ENCODE measurements around the gene ARHGEF12. TPM values are rescaled to one million over a fixed set of nuclear protein-coding genes. Genes with fewer than 3 reads are reported as not detected.

Gene ARHGEF12
- total and polyA plus RNA-seq, 10 of the 15 experiments (the other 5 are each of a cell fraction or from before 2014, with no cell fraction given) = 2.7 to 40.8 (median 20.9) TPM

DNA sequence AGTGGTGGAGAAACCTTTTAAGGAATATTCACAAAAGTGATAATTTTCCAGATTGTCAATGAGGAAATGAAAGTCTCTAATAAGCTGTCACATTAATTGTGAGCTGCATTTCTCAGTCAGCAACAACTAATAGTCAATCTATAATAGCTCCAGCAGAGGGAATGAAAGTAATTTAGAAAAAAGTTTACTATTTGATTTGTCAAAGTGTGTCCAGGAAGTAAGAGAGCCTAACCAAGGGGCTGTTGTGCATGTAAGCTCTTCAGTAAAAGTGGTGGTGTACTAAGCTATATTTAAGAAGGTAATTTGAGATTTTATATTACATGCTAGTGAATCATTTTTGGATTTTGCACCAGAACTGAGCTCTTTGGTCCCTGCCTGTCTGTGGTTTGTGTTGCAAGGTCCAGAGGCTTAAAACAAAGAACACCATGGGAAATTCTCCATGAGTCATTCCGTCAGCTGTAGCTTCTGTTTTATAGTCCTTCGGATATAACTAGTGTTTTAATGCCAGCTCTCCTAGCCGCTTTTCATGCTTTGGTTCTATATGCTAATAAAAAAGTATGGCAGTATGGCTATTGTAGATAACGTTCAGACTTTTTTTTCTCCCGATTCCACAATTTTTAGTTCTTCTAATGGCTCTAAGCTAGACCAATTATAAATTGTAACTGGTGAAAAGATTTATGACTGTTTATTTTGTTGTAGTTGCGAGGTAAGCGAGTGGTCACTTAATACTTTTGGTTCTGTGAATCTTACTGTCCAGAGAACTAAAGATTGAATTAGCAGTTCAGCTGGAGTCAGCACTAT is 64.6 kb downstream of the ARHGEF12 start (continued):
- TF ChIP-seq ETV6 (conservative IDR thresholded peaks at IDR 0.05 in 1 of 2, IDR thresholded peaks at IDR 0.05 in 1 of 2; ENCODE audit: borderline replicate concordance in 1 of 2, low read depth in 1 of 2) (peak in 1 of 2 experiments; percentile 43; a peak in 1 of 4 replicates), MXI1 (IDR thresholded peaks at IDR 0.05; ENCODE audit: low read depth, low read length) (no peak), MYB (IDR thresholded peaks at IDR 0.05; ENCODE audit: borderline replicate concordance, low read depth, low read length) (no peak), TAF1 (IDR thresholded peaks at IDR 0.05; ENCODE audit: borderline replicate concordance, low read depth, low read length) (no peak), PML (IDR thresholded peaks at IDR 0.05; ENCODE audit: low read length) (no peak), RUNX3 (IDR thresholded peaks at IDR 0.05; ENCODE audit: low read length) (peak; percentile 87), SIN3A (IDR thresholded peaks at IDR 0.05; ENCODE audit: low read depth, low read length) (no peak), ZNF217 (IDR thresholded peaks at IDR 0.05) (peak; percentile 48; the same call in 1 of the 2 replicates)
- TF ChIP-seq, protein P1, sequence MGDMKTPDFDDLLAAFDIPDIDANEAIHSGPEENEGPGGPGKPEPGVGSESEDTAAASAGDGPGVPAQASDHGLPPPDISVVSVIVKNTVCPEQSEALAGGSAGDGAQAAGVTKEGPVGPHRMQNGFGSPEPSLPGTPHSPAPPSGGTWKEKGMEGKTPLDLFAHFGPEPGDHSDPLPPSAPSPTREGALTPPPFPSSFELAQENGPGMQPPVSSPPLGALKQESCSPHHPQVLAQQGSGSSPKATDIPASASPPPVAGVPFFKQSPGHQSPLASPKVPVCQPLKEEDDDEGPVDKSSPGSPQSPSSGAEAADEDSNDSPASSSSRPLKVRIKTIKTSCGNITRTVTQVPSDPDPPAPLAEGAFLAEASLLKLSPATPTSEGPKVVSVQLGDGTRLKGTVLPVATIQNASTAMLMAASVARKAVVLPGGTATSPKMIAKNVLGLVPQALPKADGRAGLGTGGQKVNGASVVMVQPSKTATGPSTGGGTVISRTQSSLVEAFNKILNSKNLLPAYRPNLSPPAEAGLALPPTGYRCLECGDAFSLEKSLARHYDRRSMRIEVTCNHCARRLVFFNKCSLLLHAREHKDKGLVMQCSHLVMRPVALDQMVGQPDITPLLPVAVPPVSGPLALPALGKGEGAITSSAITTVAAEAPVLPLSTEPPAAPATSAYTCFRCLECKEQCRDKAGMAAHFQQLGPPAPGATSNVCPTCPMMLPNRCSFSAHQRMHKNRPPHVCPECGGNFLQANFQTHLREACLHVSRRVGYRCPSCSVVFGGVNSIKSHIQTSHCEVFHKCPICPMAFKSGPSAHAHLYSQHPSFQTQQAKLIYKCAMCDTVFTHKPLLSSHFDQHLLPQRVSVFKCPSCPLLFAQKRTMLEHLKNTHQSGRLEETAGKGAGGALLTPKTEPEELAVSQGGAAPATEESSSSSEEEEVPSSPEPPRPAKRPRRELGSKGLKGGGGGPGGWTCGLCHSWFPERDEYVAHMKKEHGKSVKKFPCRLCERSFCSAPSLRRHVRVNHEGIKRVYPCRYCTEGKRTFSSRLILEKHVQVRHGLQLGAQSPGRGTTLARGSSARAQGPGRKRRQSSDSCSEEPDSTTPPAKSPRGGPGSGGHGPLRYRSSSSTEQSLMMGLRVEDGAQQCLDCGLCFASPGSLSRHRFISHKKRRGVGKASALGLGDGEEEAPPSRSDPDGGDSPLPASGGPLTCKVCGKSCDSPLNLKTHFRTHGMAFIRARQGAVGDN (IDR thresholded peaks at IDR 0.05) = no peak
- TF ChIP-seq, protein P2, sequence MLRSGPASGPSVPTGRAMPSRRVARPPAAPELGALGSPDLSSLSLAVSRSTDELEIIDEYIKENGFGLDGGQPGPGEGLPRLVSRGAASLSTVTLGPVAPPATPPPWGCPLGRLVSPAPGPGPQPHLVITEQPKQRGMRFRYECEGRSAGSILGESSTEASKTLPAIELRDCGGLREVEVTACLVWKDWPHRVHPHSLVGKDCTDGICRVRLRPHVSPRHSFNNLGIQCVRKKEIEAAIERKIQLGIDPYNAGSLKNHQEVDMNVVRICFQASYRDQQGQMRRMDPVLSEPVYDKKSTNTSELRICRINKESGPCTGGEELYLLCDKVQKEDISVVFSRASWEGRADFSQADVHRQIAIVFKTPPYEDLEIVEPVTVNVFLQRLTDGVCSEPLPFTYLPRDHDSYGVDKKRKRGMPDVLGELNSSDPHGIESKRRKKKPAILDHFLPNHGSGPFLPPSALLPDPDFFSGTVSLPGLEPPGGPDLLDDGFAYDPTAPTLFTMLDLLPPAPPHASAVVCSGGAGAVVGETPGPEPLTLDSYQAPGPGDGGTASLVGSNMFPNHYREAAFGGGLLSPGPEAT (IDR thresholded peaks at IDR 0.05; ENCODE audit: low read depth) = peak; percentile 85
- TF ChIP-seq, protein P3, sequence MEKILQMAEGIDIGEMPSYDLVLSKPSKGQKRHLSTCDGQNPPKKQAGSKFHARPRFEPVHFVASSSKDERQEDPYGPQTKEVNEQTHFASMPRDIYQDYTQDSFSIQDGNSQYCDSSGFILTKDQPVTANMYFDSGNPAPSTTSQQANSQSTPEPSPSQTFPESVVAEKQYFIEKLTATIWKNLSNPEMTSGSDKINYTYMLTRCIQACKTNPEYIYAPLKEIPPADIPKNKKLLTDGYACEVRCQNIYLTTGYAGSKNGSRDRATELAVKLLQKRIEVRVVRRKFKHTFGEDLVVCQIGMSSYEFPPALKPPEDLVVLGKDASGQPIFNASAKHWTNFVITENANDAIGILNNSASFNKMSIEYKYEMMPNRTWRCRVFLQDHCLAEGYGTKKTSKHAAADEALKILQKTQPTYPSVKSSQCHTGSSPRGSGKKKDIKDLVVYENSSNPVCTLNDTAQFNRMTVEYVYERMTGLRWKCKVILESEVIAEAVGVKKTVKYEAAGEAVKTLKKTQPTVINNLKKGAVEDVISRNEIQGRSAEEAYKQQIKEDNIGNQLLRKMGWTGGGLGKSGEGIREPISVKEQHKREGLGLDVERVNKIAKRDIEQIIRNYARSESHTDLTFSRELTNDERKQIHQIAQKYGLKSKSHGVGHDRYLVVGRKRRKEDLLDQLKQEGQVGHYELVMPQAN (conservative IDR thresholded peaks at IDR 0.05) = no peak
- TF ChIP-seq, protein P4, sequence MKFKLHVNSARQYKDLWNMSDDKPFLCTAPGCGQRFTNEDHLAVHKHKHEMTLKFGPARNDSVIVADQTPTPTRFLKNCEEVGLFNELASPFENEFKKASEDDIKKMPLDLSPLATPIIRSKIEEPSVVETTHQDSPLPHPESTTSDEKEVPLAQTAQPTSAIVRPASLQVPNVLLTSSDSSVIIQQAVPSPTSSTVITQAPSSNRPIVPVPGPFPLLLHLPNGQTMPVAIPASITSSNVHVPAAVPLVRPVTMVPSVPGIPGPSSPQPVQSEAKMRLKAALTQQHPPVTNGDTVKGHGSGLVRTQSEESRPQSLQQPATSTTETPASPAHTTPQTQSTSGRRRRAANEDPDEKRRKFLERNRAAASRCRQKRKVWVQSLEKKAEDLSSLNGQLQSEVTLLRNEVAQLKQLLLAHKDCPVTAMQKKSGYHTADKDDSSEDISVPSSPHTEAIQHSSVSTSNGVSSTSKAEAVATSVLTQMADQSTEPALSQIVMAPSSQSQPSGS (IDR thresholded peaks at IDR 0.05; ENCODE audit: low read length) = 0 out of 2 replicates have a peak, but pooled peaks have one; percentile 24
- TF ChIP-seq, protein P5, sequence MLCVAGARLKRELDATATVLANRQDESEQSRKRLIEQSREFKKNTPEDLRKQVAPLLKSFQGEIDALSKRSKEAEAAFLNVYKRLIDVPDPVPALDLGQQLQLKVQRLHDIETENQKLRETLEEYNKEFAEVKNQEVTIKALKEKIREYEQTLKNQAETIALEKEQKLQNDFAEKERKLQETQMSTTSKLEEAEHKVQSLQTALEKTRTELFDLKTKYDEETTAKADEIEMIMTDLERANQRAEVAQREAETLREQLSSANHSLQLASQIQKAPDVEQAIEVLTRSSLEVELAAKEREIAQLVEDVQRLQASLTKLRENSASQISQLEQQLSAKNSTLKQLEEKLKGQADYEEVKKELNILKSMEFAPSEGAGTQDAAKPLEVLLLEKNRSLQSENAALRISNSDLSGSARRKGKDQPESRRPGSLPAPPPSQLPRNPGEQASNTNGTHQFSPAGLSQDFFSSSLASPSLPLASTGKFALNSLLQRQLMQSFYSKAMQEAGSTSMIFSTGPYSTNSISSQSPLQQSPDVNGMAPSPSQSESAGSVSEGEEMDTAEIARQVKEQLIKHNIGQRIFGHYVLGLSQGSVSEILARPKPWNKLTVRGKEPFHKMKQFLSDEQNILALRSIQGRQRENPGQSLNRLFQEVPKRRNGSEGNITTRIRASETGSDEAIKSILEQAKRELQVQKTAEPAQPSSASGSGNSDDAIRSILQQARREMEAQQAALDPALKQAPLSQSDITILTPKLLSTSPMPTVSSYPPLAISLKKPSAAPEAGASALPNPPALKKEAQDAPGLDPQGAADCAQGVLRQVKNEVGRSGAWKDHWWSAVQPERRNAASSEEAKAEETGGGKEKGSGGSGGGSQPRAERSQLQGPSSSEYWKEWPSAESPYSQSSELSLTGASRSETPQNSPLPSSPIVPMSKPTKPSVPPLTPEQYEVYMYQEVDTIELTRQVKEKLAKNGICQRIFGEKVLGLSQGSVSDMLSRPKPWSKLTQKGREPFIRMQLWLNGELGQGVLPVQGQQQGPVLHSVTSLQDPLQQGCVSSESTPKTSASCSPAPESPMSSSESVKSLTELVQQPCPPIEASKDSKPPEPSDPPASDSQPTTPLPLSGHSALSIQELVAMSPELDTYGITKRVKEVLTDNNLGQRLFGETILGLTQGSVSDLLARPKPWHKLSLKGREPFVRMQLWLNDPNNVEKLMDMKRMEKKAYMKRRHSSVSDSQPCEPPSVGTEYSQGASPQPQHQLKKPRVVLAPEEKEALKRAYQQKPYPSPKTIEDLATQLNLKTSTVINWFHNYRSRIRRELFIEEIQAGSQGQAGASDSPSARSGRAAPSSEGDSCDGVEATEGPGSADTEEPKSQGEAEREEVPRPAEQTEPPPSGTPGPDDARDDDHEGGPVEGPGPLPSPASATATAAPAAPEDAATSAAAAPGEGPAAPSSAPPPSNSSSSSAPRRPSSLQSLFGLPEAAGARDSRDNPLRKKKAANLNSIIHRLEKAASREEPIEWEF (IDR thresholded peaks at IDR 0.05; ENCODE audit: insufficient replicate concordance, low read depth, low read length) = peak; percentile 50
